ENCODE measurements around the gene TNRC6B. TPM values are rescaled to one million over a fixed set of nuclear protein-coding genes. Genes with fewer than 3 reads are reported as not detected.

Gene TNRC6B
- total and polyA plus RNA-seq, 2 of the 13 experiments (the other 11 are each of a cell fraction or from before 2014, with no cell fraction given), result 8.9 to 13.2 TPM

DNA sequence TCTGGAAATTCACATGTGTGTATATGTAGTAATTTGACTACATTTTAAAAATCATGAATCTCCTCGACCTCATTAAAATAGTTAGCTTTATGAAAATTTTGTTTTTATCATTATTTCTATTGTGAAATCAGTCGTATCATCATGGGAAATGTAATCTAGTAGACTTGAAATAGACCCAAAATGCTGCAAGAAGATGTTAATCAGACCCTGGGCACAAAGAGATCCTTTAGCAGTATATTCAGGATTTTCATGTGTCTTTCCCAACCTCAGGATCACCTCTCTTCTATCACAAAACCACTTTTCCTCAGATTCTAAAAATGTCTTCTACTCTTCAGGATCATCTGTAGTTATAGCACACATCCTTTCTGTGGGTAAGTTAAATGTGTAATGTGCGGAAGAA, 93.7 kb downstream of the TNRC6B start (continued):
- TF ChIP-seq, protein P1, sequence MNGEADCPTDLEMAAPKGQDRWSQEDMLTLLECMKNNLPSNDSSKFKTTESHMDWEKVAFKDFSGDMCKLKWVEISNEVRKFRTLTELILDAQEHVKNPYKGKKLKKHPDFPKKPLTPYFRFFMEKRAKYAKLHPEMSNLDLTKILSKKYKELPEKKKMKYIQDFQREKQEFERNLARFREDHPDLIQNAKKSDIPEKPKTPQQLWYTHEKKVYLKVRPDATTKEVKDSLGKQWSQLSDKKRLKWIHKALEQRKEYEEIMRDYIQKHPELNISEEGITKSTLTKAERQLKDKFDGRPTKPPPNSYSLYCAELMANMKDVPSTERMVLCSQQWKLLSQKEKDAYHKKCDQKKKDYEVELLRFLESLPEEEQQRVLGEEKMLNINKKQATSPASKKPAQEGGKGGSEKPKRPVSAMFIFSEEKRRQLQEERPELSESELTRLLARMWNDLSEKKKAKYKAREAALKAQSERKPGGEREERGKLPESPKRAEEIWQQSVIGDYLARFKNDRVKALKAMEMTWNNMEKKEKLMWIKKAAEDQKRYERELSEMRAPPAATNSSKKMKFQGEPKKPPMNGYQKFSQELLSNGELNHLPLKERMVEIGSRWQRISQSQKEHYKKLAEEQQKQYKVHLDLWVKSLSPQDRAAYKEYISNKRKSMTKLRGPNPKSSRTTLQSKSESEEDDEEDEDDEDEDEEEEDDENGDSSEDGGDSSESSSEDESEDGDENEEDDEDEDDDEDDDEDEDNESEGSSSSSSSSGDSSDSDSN (CRISPR knock-in tag; IDR thresholded peaks at IDR 0.05), result no peak
- no peak for TF ChIP-seq ZNF282 (IDR thresholded peaks at IDR 0.05; ENCODE audit: partially characterized antibody)
- no peak for TF ChIP-seq NFRKB (IDR thresholded peaks at IDR 0.05)
- TF ChIP-seq, protein P2, sequence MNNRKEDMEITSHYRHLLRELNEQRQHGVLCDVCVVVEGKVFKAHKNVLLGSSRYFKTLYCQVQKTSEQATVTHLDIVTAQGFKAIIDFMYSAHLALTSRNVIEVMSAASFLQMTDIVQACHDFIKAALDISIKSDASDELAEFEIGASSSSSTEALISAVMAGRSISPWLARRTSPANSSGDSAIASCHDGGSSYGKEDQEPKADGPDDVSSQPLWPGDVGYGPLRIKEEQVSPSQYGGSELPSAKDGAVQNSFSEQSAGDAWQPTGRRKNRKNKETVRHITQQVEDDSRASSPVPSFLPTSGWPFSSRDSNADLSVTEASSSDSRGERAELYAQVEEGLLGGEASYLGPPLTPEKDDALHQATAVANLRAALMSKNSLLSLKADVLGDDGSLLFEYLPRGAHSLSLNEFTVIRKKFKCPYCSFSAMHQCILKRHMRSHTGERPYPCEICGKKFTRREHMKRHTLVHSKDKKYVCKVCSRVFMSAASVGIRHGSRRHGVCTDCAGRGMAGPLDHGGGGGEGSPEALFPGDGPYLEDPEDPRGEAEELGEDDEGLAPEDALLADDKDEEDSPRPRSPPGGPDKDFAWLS (CRISPR knock-in tag; IDR thresholded peaks at IDR 0.05; ENCODE audit: borderline replicate concordance), result no peak
- no peak for TF ChIP-seq ZNF773 (CRISPR knock-in tag; IDR thresholded peaks at IDR 0.05; ENCODE audit: borderline replicate concordance)

DNA sequence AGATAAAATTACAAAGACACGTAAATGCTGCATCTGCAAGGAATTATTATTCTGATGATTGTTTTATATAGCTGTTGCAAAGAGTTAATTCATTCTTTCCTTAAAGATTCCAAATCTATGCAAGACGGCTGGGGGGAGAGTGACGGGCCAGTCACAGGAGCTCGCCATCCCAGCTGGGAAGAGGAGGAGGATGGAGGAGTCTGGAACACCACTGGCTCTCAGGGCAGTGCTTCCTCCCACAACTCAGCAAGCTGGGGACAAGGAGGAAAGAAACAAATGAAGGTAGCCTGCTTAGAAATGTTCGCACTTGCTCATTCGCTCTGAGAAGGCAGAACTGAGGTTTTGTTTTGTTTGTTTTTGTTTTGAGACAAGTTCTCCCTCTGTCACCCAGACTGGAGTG, 95.6 kb downstream of the TNRC6B start:
- no peak for ATAC-seq
- POLR2A ChIA-PET, result no interaction called here
- no peak for TF ChIP-seq PCBP1 (IDR thresholded peaks at IDR 0.05; ENCODE audit: borderline replicate concordance, low read depth, low read length)
- no peak for TF ChIP-seq ZNF326 (CRISPR knock-in tag; IDR thresholded peaks at IDR 0.05; ENCODE audit: borderline replicate concordance)
- no peak for TF ChIP-seq NFIC (IDR thresholded peaks at IDR 0.05; ENCODE audit: low read length)
- no peak for TF ChIP-seq AHR (CRISPR knock-in tag; IDR thresholded peaks at IDR 0.05)
- TF ChIP-seq, protein P3, sequence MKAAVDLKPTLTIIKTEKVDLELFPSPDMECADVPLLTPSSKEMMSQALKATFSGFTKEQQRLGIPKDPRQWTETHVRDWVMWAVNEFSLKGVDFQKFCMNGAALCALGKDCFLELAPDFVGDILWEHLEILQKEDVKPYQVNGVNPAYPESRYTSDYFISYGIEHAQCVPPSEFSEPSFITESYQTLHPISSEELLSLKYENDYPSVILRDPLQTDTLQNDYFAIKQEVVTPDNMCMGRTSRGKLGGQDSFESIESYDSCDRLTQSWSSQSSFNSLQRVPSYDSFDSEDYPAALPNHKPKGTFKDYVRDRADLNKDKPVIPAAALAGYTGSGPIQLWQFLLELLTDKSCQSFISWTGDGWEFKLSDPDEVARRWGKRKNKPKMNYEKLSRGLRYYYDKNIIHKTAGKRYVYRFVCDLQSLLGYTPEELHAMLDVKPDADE (CRISPR knock-in tag; IDR thresholded peaks at IDR 0.05), result no peak
- TF ChIP-seq, protein P4, sequence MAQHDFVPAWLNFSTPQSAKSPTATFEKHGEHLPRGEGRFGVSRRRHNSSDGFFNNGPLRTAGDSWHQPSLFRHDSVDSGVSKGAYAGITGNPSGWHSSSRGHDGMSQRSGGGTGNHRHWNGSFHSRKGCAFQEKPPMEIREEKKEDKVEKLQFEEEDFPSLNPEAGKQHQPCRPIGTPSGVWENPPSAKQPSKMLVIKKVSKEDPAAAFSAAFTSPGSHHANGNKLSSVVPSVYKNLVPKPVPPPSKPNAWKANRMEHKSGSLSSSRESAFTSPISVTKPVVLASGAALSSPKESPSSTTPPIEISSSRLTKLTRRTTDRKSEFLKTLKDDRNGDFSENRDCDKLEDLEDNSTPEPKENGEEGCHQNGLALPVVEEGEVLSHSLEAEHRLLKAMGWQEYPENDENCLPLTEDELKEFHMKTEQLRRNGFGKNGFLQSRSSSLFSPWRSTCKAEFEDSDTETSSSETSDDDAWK (CRISPR knock-in tag; IDR thresholded peaks at IDR 0.05), result no peak
- TF ChIP-seq JUND (CRISPR knock-in tag; IDR thresholded peaks at IDR 0.05), result no peak
- TF ChIP-seq, protein P5, sequence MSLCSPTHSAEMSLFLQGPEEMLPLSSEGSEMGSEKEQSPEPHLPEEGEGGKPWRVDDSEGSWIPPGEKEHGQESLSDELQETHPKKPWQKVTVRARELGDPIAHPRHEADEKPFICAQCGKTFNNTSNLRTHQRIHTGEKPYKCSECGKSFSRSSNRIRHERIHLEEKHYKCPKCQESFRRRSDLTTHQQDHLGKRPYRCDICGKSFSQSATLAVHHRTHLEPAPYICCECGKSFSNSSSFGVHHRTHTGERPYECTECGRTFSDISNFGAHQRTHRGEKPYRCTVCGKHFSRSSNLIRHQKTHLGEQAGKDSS (CRISPR knock-in tag; IDR thresholded peaks at IDR 0.05; ENCODE audit: borderline replicate concordance, low read depth), result no peak
- no peak for TF ChIP-seq XBP1 (CRISPR knock-in tag; IDR thresholded peaks at IDR 0.05)
- TF ChIP-seq ATF7-NPFF (CRISPR knock-in tag; IDR thresholded peaks at IDR 0.05; ENCODE audit: low read depth), result no peak
- no peak for TF ChIP-seq ZNF619 (CRISPR knock-in tag; IDR thresholded peaks at IDR 0.05)
- TF ChIP-seq RXRB (CRISPR knock-in tag; IDR thresholded peaks at IDR 0.05; ENCODE audit: borderline replicate concordance), result no peak
- TF ChIP-seq ZFP37 (CRISPR knock-in tag; IDR thresholded peaks at IDR 0.05; ENCODE audit: borderline replicate concordance), result no peak

More for the DNA sequence above, 95.6 kb downstream of the TNRC6B start:
- intact Hi-C loops (cut with micrococcal nuclease; ENCODE audit: unreplicated experiment) (no loop called here), in situ Hi-C loops (cut with HindIII; ENCODE audit: extremely low pct_ligation_motif_present, low pct_unique_long_range_greater_than_20kb) (no loop called here)
- no peaks in the 10 kb centered on the region for H3K27me3 ChIP-seq (ENCODE audit: control insufficient read depth in 1 of 2, insufficient read depth in 2 of 2, low read length in 2 of 2)
- no peaks in the 10 kb centered on the region for H3K9me3 ChIP-seq (ENCODE audit: low read length)
- CTCF ChIA-PET (ENCODE audit: low intra/inter-chr PET ratio, low total read pairs), result no interaction called here
- no peak overlapping the region for H3K9ac ChIP-seq (ENCODE audit: insufficient read depth, low read depth, low read length)
- BruUV-seq (replicated peaks), result no TSS peak
- H2AFZ ChIP-seq (ENCODE audit: low read length), result no peak overlapping the region
- peaks cover 12% of the 10 kb centered on the region for H3K4me1 ChIP-seq (ENCODE audit: insufficient read depth, low read length)
- 92% methylated on average over 6 of the region's 6 CpGs for WGBS (ENCODE audit: low lambda C conversion rate)
- no peak overlapping the region for H3K4me2 ChIP-seq (ENCODE audit: low read depth, low read length)
- DNase-seq (ENCODE audit: low spot score) (no peak), FAIRE-seq (no peak)
- H3K79me2 ChIP-seq (ENCODE audit: insufficient read depth, low read length), result no peaks in the 10 kb centered on the region
- H3K36me3 ChIP-seq (replicated peaks in 1 of 2; ENCODE audit: control insufficient read depth in 1 of 2, insufficient read depth in 2 of 2, low read length in 2 of 2), result peaks cover 6 to 23% of the 10 kb centered on the region in 2 experiments
- no peaks in the 10 kb centered on the region for H4K20me1 ChIP-seq (ENCODE audit: insufficient read depth, low read length)
- H3K4me3 ChIP-seq (replicated peaks in 1 of 3; ENCODE audit: insufficient read depth in 1 of 3, low read depth in 2 of 3, low read length in 3 of 3), result no peak overlapping the region
- no peak overlapping the region for H3K27ac ChIP-seq (ENCODE audit: extremely low read length, insufficient read depth, low read length)
